AG09309 (cell line): ENCODE results near the gene SAMMSON.

Experiments used
- DNase-seq: peaks from one replicate; pipeline ENCODE4 v3.0.0-alpha.2; 2010; ENCODE audit warnings: low read depth
- H3K4me3 ChIP-seq: 2 replicates; pipeline ENCODE4 v1.5.1; 2011; ENCODE audit warnings: mild to moderate bottlenecking, low read depth, low read length, moderate library complexity; ENCODE audit not compliant: control insufficient read depth
- TF ChIP-seq, protein P1 (sequence below): IDR thresholded peaks from 2 replicates; pipeline ENCODE4 v1.5.1; 2011; ENCODE audit warnings: mild to moderate bottlenecking, low read depth, low read length, inconsistent platforms; ENCODE audit not compliant: insufficient read depth, control insufficient read depth; ENCODE audit errors: missing control alignments

Gene SAMMSON

GRCh38 chr3:70006089-70006488 lies 6.6 kb downstream of the SAMMSON start:
- TF ChIP-seq, protein P1, sequence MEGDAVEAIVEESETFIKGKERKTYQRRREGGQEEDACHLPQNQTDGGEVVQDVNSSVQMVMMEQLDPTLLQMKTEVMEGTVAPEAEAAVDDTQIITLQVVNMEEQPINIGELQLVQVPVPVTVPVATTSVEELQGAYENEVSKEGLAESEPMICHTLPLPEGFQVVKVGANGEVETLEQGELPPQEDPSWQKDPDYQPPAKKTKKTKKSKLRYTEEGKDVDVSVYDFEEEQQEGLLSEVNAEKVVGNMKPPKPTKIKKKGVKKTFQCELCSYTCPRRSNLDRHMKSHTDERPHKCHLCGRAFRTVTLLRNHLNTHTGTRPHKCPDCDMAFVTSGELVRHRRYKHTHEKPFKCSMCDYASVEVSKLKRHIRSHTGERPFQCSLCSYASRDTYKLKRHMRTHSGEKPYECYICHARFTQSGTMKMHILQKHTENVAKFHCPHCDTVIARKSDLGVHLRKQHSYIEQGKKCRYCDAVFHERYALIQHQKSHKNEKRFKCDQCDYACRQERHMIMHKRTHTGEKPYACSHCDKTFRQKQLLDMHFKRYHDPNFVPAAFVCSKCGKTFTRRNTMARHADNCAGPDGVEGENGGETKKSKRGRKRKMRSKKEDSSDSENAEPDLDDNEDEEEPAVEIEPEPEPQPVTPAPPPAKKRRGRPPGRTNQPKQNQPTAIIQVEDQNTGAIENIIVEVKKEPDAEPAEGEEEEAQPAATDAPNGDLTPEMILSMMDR = no peak
- DNase-seq = no peak
- no peak overlapping the region for H3K4me3 ChIP-seq

DNA sequence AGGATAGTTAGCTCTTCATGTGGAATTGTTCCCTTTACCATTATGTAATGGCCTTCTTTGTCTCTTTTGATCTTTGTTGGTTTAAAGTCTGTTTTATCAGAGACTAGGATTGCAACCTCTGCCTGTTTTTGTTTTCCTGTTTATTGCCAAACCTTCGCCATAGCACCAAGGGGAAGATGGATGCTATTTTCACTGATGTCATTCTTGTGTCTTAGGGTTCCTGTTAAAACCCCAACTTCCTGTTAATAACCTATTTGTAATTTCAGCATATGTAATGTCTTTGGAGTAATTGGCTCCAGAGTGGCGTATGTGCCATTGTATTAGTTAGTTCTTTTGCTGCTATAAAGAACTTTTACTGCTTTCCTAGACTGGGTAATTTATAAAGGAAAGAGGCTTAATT lies 10.8 kb downstream of the SAMMSON start:
- no peak for DNase-seq
- H3K4me3 ChIP-seq = no peak overlapping the region
- TF ChIP-seq, protein P1 = no peak

GRCh38 chr3:70011582-70011981 lies 12.0 kb downstream of the SAMMSON start:
- H3K4me3 ChIP-seq = no peak overlapping the region
- TF ChIP-seq, protein P1 = no peak
- DNase-seq = no peak

DNA sequence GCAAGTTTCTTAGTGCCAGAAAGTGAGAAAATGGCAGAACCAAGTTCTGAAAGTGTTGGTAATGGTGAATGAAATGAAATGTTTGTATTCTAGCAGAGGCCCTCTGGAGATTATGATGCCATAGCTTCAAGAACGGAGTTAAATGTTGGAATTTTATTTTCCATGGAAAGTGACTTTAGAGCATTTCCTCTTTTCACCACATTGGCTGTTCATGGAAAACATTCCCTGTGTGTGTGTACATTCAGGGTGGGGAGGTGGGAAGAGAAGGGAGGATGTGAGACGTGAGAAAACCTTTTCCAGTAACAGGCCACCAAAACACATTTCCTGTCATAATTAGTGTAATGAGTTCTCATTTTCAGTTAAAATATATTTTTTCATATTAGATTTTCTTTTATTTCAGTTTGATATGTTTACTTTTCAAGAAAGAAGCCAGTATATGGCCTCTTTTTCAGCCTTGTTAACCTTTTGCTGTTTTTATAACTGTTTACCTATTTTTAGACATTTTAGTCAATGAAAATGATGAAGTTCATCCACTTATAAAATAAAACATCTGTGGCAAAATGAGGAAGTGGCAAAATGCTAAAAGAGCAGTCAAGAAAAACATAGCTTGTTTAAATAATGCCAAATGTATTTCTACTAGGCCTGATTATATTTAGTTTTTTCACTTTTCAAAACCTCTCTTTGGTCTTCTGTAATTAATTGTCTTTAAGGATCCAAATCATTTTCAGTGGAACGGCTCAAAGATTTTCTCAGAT lies 21.6 kb downstream of the SAMMSON start:
- TF ChIP-seq, protein P1 = no peak
- no peak overlapping the region for H3K4me3 ChIP-seq
- no peak for DNase-seq

- TF ChIP-seq, protein P1 = no peak
- H3K4me3 ChIP-seq = no peak overlapping the region
- DNase-seq = no peak
Observed at GRCh38 chr3:70028361-70028760, 28.8 kb downstream of the SAMMSON start.

DNA sequence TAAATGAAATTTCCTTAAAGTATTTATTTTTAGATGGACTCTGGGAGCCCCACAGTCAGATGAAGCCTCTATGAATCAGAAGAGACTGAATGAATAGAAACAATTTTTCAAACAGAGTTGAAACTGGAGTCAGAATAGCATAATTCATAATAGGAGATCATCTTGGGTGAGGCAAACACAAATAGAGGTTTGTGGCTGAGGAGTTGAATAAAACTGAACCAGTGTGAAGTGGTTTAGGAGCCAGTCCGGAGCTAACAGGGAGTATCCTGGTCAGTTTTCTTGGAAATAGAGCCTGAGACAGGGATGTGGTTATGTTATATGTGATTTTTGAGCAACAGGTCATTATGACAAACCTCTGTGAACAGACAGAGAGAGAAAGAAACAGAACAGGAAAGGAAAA lies 39.2 kb downstream of the SAMMSON start:
- H3K4me3 ChIP-seq = no peak overlapping the region
- TF ChIP-seq, protein P1 = no peak
- no peak for DNase-seq
